SHP77 treated with DMSO at 0.1 percent for 48 hours (cell line): ENCODE results near the gene STARD5.
"Not testable (repeated sequence)": the region's sequence is repeated elsewhere in the genome, so short reads cannot be mapped to it uniquely, and the experiment has no call there.

Experiments
- DNase-seq: peaks from one replicate; lab custom pipeline; 2025; lab: John Stamatoyannopoulos, UW

Gene STARD5

DNA sequence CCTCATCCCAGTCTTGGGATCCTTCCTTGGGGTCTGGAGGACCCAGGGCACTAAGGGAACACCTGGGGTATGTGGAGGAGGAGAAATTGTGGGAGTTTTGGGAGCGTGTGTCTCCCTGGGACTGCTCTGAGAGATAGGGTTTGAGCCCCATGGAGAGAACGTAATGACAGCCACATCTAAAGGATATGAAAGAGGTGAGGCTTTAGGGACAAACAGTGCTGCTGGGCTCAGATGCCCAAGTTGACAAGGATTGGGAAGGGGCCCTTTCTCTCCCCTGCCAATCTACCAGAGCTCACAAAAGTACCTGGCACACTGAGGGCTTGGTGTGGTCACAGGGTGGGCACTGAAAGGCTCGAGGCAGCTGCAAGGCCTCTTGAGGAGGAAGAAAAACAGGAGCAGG lies 13.3 kb upstream of the STARD5 start:
- DNase-seq: no peak

GRCh38 chr15:81336568-81336967 lies 12.6 kb upstream of the STARD5 start:
- DNase-seq: no peak

DNA sequence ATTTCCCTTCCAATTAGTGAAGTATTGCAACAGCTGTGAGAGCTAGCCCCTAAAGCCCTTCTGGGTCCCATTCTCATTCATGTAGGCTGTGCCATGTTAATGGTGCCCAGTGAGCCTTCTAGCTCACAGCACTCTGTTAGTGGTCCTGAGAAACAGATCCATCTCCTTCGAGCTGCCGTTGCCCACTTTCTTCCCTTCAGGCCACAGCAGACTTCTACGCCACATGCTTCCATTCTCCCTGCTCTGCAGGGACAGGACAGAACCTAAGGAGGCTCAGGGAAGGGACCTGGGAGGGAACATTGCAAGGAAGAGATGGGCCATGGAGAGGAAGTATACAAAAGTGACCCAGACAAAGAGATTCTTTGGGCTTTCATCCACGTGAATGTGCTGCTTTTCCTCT lies 11.7 kb upstream of the STARD5 start:
- no peak for DNase-seq

DNA sequence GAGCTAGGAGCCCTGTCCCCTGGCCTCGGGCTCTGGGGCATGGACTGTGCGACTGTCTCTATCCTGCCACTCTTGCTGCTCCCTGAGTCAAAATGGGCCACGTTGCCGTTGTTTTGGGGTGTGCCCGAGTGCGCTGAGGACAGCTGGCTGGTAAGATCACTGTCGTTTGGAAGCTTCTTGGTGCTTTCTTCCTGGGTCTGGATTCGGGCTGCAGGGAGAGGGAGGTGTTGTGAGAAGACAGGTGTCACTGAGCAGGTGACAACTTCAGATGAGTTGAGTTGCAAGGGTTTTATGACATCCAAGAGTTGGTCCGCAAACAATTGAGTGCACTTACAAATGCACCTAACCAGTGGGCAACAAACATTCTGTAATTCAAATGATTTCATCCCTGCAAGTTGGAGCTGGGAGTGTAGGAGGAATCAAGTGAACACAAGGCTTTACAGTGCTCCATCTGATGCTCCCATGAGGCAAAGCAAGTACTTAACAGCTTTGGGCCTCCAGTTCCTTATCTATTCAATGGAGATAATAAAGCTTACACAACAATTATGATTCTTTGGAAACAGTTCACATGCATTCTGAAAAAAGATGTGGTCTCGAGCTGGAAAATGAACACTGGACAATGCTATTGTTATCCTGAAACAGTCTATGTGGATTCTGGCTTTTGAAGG lies 11.0 kb upstream of the STARD5 start:
- no peak for DNase-seq

- DNase-seq: no peak
Measured at GRCh38 chr15:81333363-81333762, 9.4 kb upstream of the STARD5 start.

GRCh38 chr15:81332326-81332725 lies 8.4 kb upstream of the STARD5 start:
- DNase-seq: no peak

DNA sequence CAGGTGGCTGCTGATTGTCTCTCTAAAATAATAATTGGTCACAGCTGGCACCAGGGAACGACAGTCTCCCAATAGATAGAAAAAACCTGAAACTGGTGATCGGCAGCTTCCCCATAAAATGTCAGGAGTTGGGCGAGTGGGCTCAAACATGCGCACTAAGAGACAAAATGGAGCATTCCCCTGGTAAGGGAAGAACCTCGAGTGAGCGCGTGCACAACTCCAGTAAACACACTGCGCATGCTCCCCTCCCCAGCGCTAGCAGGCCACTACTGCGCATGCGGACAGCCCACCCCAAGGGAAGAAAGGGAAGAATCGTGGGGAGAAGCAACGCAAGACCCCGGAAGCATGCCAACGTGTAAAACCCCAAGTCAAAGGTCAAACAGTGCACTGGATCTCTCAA lies 7.7 kb upstream of the STARD5 start:
- DNase-seq: no peak

DNA sequence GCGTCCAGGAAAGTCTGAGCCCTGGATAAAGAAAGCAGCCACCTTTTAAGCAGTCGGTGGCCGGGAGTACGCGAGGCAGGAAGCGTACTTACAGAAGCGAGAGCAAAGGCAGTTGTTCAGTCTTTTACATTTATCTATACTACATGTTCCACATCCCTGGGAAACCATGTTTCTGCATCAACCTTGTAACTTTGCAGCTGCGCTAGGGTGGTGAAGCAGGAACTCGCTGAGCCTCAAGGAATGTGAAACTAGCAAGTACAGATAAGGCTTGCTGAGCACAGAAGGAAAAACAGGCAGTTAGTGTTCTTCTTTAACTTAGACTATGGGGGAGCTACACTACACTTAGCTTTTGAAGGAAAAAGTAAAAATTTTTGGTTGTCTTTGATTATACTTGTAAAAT lies 7.2 kb upstream of the STARD5 start:
- DNase-seq: not testable (repeated sequence)

DNA sequence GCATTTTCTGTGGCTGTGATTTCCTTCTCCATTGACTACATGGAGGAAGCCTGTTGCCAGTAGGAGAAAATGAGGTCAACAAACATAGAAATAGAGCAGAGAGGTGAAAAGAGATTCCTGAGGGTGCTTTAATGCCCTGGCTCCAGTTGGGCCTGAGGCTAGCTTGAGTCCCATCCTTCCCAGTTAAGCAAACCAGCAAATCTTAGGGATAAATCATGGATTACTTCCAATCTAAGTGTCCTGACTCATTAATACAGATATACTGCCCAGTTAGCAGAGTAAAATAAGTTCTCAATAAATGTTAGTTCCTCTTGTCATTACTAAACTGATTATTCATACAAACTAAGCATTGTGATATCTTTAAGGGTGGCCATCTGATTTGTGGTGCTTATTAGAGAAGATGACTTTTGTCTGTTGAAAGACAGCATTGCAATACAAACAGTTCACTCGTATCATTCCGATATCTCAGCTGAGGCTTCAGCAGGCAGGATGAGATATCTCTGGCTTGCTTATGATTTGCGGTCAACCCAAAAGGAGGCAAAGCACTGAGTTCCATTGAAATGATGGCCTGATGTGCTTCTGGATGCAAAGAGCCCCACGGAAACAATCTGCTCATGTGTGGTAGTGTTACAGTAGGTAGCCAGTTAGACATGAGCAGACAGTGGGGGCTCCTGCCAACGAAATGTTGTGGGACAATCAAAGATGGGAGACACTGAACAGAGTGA lies 6.6 kb upstream of the STARD5 start:
- no peak for DNase-seq

- no peak for DNase-seq
Measured at GRCh38 chr15:81329446-81329845, 5.5 kb upstream of the STARD5 start.

DNA sequence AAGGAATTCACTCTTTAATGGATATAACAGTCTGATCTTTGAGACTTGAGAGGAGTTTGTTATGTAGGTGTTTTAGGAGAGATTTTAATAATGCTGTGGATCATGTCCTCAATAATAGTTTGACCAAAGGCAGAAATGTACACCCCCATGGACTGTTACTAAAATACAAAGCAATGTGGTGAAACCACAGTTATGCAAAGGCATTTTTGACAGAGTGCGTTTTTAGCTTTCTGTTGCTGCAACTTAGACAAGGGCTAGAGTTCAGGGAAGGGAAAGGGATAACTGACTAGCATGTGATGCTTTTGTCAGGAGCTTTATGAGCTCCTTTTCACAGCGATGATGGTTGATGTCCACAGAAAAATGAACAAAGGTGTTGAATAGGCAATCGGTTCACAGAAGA lies 3.6 kb upstream of the STARD5 start:
- DNase-seq: no peak

DNA sequence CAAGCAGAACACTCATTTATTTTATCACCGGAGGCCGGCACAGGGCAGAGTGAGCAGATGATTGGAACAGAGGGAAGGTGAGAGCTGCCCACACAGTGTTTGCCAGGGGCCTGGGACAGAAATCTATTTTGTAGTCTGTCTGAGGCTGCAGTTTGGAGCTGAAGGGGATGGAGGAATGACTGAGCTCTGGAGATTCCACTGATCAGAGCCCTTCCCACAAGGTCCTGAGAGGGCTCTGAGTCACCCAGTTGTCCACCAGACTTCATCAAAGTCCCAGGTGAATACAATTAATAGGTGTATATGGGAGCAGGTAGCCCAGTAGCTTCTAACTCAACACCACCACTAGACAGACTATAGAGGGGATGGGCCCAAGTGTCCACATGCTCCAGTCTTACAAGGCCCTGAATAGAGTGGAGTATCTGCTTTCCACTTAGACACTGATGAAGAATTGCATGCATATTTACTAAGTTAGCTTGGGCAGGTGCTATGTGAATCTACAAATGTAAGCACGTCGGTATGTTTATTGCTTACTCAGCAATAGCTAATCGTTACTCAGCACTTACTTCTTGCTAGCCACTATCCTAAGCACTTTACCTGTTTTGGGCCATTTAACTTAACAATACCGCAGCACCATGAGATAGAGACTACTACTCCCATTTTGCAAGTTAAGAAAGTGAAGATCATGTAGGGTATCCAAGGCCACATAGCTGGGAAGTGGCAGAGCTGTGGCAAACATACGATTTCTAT lies 2.7 kb upstream of the STARD5 start:
- no peak for DNase-seq

- DNase-seq: no peak
Measured at GRCh38 chr15:81323559-81323943, 390 bp downstream of the STARD5 start.

DNA sequence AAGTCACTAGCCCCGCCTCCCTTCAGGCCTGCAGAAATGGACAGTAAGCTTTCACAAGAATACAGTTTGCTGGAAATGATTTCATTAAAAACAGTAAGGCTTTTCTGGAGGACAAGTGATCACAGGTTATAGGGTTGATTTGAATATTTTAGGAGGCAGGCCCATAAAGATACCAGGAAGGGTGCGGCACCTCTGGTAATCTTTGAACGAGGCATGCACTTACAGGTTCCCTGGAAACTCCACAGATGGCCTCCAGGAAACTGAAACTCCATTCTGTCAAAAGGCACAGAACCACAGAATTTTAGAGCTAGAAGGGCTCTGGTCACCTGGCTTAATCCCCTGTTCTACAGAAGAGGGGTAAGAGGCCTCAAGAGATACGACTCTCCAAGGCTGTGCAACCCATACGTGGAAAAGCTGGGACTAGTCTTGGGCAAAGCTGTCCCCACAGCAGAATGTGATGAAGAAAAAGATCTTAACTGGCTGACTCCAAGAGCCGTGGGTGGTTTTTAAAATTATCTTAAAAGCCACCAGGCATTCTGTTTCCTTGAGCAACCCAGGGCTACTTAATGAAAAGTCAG lies 1.2 kb downstream of the STARD5 start:
- no peak for DNase-seq

- DNase-seq: no peak
Measured at GRCh38 chr15:81321667-81322066, 2.3 kb downstream of the STARD5 start.

GRCh38 chr15:81317642-81318017 lies 6.3 kb downstream of the STARD5 start:
- no peak for DNase-seq

DNA sequence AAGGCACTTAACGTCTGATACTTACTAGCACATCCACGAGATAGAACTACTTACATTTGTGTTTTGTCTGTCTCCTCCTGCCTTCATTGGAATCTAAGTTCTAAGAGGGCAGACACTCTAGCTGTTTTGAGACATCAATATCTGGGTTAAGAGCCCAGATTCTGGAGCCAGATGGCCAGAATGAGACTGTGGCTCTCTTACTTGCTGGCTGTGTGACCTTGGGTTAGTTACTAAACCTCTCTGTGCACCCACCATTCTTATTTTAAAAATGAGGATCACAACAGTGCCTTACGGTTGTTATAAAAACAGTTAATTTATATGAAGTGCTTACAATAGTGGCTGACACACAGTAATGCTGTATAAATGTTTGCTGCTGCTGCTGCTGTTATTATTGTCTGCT lies 7.7 kb downstream of the STARD5 start:
- DNase-seq: no peak

DNA sequence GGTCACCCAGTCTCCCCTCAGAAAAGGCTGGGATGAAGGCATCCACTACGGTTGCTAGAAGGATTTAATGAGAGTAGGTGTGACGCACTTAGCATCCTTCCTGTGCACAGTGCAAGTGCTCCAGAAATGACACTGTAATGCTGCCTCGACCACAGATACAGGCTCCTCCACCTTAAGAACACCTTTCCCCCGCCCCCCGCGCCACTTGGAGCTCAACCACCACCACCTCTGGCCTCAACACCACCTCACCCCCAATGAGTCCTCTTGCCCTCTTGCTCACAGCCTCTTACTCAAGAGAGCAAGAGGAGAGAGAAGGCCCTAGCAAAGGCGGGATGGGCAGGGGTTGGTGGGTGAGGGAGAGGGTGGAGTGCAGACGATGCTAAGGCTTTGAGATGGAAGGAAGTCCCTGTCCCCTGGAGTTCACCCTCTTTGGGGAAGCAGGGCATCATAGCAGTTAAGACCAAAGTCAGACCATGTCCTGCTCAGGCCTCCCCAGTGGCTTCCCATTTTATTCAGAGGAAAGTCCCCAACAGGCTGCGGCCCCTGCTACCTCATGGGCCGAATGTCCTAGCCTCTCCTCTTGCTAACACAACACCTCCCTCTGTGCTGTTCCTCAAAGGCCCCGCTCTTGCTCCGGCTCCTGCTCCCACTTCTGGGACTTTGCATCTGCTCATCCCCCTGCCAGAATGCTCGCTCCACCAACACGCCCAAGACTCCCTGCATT lies 8.3 kb downstream of the STARD5 start:
- DNase-seq: no peak

DNA sequence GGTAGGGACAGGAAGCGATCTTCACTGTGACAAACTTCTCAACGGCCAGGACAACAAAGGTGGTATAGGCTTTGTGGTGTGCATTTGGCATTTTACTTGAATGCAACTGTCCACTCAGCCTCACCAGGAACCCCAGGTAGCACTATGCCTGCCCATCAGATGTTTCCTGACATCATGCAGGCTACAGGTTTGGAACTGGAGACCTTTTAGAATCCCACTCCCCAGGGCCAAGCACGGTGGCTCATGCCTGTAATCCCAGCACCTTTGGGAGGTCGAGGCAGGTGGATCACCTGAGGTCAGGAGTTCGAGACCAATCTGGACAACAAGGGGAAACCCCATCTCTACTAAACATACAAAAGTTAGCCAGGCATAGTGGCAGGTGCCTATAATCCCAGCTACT lies 9.6 kb downstream of the STARD5 start:
- no peak for DNase-seq

DNA sequence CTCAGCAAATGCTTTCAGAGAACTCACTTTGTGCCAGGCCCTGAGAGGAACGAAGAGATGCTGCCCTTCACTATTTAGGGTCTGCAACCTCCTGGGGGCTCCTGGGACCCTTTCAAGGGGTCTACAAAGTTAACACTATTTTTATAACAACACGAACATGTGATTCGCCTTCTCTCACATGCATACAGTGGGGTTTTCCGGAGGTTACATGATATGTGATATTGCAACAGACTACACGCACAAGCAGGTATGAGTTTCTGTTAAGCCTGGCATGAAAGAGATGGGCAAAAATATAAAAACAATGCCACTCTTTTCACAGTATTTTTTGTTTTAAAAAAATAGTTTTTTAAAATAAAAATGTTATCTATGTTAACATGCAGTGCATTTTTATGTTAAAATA lies 10.3 kb downstream of the STARD5 start:
- no peak for DNase-seq

DNA sequence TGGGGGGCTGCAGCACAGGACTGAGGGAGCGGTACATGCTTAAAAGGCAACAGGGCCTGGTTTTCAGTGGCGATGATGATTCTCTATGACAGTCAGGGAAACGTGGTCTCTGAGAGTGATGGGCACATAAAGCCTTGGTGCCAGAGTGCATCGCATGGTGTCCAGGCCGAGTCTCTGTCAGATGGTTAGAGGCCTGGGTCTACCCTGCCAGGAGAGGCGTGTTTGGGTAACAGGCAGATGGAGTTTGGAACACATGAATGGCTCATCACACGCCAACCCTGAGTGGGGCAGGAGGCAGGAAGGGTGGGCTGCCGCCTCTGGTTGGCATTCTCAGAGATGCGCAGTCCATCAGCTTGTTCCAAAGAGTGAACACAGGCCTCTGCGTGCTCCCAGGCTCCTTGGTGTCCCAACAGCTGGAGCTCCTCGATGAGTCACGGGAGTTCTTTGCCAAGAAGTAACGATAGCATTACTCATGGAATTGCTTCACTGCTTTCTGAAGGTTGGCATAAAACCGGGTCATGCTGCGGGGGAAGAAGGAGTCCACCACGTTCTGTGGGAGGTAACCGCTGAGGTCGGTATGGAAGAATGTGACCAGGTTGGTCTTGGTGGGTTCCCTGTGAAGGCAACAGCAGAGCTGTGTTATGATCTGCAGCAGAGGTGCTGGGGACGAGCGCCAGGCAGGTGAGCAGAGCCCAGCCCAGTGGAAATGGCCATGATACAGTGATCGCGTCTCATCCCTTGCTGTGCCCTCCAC lies 11.0 kb downstream of the STARD5 start:
- DNase-seq: no peak
